ENCODE measurements around the gene NOTUM. TPM values are rescaled to one million over a fixed set of nuclear protein-coding genes. Genes with fewer than 3 reads are reported as not detected.

The NOTUM gene
- polyA plus RNA-seq, 1 experiment = 0.06 TPM

DNA sequence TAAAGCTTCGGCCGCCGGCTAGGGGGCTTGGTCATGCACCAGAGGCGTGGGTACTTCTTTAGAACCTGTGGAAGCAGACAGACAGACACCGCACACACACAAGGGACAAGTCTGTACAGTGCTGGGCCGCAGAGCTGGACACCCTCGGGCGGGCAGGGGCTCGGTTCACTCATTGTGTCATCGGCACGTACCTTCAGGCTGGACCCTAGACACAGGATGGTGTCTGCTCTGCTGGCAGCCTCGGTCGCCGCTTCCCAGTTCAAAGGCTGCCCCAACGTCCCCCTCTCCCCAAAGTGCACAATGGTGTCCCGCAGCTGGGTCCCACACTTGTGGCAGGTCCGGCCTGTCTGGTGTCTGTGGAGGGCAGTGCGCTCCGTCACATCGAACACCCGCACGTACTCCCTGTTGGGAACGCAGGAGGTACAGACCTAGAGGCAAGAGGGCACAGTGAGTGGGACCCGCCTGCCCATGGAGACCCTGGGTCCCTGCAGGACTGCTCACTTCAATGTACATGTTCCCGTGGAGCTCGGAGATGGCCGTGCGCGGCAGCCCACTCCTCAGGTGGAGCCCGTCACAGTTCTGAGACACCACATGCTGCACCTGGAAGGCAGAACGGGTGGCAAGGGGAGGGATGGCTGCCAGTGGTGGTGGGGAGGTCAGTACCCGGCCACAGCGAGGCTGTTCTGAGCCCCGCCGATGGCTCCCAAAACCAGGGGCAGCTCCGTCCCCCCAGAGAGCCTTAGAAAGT lies 46.7 kb downstream of the NOTUM start:
- DNase-seq (ENCODE audit: low read depth) = no peak
- H3K4me3 ChIP-seq (ENCODE audit: low read depth, low read length) = no peak overlapping the region
- ChIA-PET POLR2A (no interaction called here), CTCF (no interaction called here)
- peaks cover 36% of the 10 kb centered on the region for H3K36me3 ChIP-seq (ENCODE audit: control insufficient read depth, insufficient read depth, low read length)
- no peaks in the 10 kb centered on the region for H3K27me3 ChIP-seq (ENCODE audit: control insufficient read depth, insufficient read depth, low read length)
- no peak for TF ChIP-seq CTCF (IDR thresholded peaks at IDR 0.05; ENCODE audit: insufficient read depth, low read depth, low read length)

DNA sequence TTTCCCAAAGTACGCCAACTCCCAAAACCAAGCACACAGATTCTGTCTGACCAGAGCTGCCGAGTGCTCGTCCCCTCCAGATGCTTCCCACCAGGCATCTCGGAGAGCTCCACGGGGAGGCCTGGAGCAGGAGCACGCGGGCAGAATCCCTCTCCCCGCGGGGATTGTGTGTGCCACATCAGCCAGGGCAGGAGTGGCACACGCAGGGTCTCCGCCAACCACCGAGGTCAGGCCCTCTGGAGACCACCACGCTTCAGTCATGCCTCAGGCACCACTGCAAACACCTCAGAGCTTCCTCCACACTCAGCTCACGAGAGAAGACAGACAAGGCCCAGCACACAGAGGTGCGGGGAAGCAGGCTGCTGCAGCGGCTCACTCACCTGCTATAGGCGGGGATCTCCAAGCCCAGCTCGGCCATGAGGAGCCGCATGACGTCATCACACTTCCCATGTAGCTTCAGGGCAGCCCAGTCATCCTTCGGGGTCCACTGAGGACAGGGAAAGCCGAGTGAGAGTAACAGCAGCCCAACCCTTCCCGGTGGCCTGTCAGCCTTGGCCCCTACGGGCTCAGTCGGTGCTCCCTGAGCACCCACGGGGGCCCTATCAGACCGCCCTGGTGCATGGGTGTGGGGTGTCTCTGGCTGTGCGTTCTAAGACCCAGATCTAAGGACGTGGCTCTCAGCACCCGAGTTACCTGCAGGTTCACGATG lies 47.4 kb downstream of the NOTUM start:
- peaks cover 32% of the 10 kb centered on the region for H3K36me3 ChIP-seq (ENCODE audit: control insufficient read depth, insufficient read depth, low read length)
- H3K27me3 ChIP-seq (ENCODE audit: control insufficient read depth, insufficient read depth, low read length) = no peaks in the 10 kb centered on the region
- ChIA-PET POLR2A (no interaction called here), CTCF (interaction anchor here (0.6 kb wide), 1 partner anchor 15 kb away, joined by 3 read pairs; no protein-coding TSS in a partner anchor)
- no peak overlapping the region for H3K4me3 ChIP-seq (ENCODE audit: low read depth, low read length)
- TF ChIP-seq CTCF (IDR thresholded peaks at IDR 0.05; ENCODE audit: insufficient read depth, low read depth, low read length) = no peak
- DNase-seq (ENCODE audit: low read depth) = no peak

- no peak for TF ChIP-seq CTCF (IDR thresholded peaks at IDR 0.05; ENCODE audit: insufficient read depth, low read depth, low read length)
- no peak for DNase-seq (ENCODE audit: low read depth)
- POLR2A ChIA-PET = no interaction called here
- CTCF ChIA-PET = interaction anchor here (0.6 kb wide), 1 partner anchor 16 kb away, joined by 3 read pairs; no protein-coding TSS in a partner anchor
- no peaks in the 10 kb centered on the region for H3K27me3 ChIP-seq (ENCODE audit: control insufficient read depth, insufficient read depth, low read length)
- H3K36me3 ChIP-seq (ENCODE audit: control insufficient read depth, insufficient read depth, low read length) = peaks cover 35% of the 10 kb centered on the region
- no peak overlapping the region for H3K4me3 ChIP-seq (ENCODE audit: low read depth, low read length)
Measured at GRCh38 chr17:81912441-81913309, 48.3 kb downstream of the NOTUM start.

DNA sequence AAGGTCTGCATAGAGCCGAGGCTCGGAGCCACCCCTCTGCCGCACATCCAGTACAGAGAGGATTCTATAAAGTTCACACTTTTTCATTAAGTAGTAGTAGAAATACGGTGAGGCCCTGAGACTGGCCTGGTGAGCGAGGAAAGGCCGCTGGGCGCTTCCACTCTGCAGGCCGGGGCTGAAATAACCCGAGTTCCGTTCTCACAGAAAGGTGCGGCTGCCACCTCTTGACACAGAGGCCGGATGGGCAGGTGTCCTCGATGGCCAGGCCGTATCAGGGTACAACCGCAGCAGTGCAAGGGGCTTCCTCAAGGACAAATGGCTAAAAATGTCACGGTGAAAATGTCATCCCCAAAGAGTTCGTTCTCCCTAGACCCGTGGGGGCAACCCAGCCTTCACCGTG lies 49.0 kb downstream of the NOTUM start:
- ChIA-PET CTCF (no interaction called here), POLR2A (no interaction called here)
- DNase-seq (ENCODE audit: low read depth) = no peak
- Histone ChIP-seq H3K27me3 (ENCODE audit: control insufficient read depth, insufficient read depth, low read length) (no peaks in the 10 kb centered on the region), H3K4me3 (ENCODE audit: low read depth, low read length) (no peak overlapping the region), H3K36me3 (ENCODE audit: control insufficient read depth, insufficient read depth, low read length) (peaks cover 36% of the 10 kb centered on the region)
- TF ChIP-seq CTCF (IDR thresholded peaks at IDR 0.05; ENCODE audit: insufficient read depth, low read depth, low read length) = no peak

Measured in BJ (cell line).